Ovary (tissue), 9 donors: Measurements from ENCODE around the gene MOG. TPM values are rescaled to one million over a fixed set of nuclear protein-coding genes. Genes with fewer than 3 reads are reported as not detected.

ENCODE experiments used
- DNase-seq, 5 donors: peaks; one replicate each; pipeline ENCODE4 v3.0.0-alpha.2; 2019 to 2020
- H3K27ac ChIP-seq, 2 donors: fragments of 200-600 bp; one replicate each; pipeline versions ENCODE4 v1.5.1 to v1.8.0; 2019 to 2022
- H3K27me3 ChIP-seq: fragments of 200-600 bp; one replicate; pipeline ENCODE4 v1.8.0; 2022
- H3K36me3 ChIP-seq: fragments of 200-600 bp; sonication (generic); one replicate; pipeline ENCODE4 v1.5.1; 2019
- H3K4me1 ChIP-seq: one replicate; pipeline ENCODE4 v1.8.1; 2013; ENCODE audit warnings: mild to moderate bottlenecking, moderate library complexity; ENCODE audit not compliant: insufficient read depth
- H3K4me3 ChIP-seq: fragments of 200-600 bp; sonication (generic); one replicate; pipeline ENCODE4 v1.5.1; 2017
- H3K9me3 ChIP-seq, 2 donors: fragments of 200-600 bp in 1 of 2; sonication (generic) in 1 of 2; one replicate each; pipeline versions ENCODE4 v1.5.1 to v1.8.1; 2013 to 2019; ENCODE audit warnings: mild to moderate bottlenecking in 1 of 2, moderate library complexity in 1 of 2
- CTCF ChIP-seq, 3 donors: fragments of 450-650 bp in 2 of 3; fragments of 200-600 bp in 1 of 3; IDR thresholded peaks; one replicate each; pipeline versions ENCODE4 v1.5.1 to v1.8.0; 2016 to 2022; ENCODE audit warnings: antibody characterized with exemption in 3 of 3, mild to moderate bottlenecking in 1 of 3
- EP300 ChIP-seq: sonication (generic); formaldehyde crosslinking; IDR thresholded peaks from one replicate; pipeline ENCODE4 v1.6.1; 2017; ENCODE audit warnings: antibody characterized with exemption
- POLR2A ChIP-seq: fragments of 450-650 bp; IDR thresholded peaks from one replicate; pipeline ENCODE4 v1.6.1; 2017; ENCODE audit warnings: antibody characterized with exemption, mild to moderate bottlenecking, moderate library complexity
- whole genome bisulfite sequencing, 3 donors: extraction: QIAGEN DNeasy Blood & Tissue Kit in 1 of 3; methylation state at CpG; one replicate each; pipeline versions ENCODE4 v1.1.5 to v1.1.7; 2013 to 2017; 5-methylcytosine and 5-hydroxymethylcytosine counted together
- intact Hi-C, 4 donors: fragments of 100-400 bp; cut with DNase I; formaldehyde crosslinking; loops; one replicate each; pipeline versions ENCODE4 v1.11.0 to v1.15.1; 2022 to 2023
- polyA plus RNA-seq, 2 donors: library from polyadenylated mRNA; stranded (reverse); fragments of 200-250 nt in 1 of 2; fragments of 350-450 nt in 1 of 2; fragmentation: Illumina TruSeq in 1 of 2; extraction: RNeasy Lipid Tissue Mini Kit (QIAGEN cat#74804) in 1 of 2; gene quantifications; one replicate each; pipeline ENCODE4 v1.2.3, GENCODE V29; 2013 to 2014
- total RNA-seq, 7 donors: library from RNA; depleted of rRNA in 2 of 7; stranded (reverse); fragments of >200 nt in 2 of 7; fragmentation: NEBNext Ultra II Directional in 3 of 7; extraction: Animal tissue kit (Norgen Biotek cat#: 25700) in 3 of 7; gene quantifications; one replicate each; pipeline versions ENCODE4 v1.1.0 to v1.2.4, GENCODE V29; 2016 to 2023
- donor health status: DM: no; HTN: no; CAD: no; lungs with moderate emphysema.
- donor health status: DM: no; HTN: no; CAD: no.
- donor health status: Bipolar disorder and iron deficiency.
- donor health status: DM: yes; HTN: yes; CAD: no.
- donor health status: DM: no; HTN: no; CAD: no.
- donor health status: DM: yes; HTN: yes; CAD: no.

MOG gene
- total and polyA plus RNA-seq, 9 donors, result 0.05 to 0.13 TPM; not detected in 7

GRCh38 chr6:29651413-29652197 is 5.3 kb upstream of the MOG start:
- Histone ChIP-seq H3K27me3 (no peaks in the 10 kb centered on the region), H3K36me3 (no peaks in the 10 kb centered on the region), H3K4me3 (no peak overlapping the region), H3K9me3 (no peaks in the 10 kb centered on the region), H3K4me1 (no peaks in the 10 kb centered on the region), H3K27ac (no peak overlapping the region)
- TF ChIP-seq EP300 (no peak), CTCF (IDR thresholded peaks at IDR 0.05) (peak in 2 of 3 donors; percentile 7 to 24), POLR2A (no peak)
- 70 to 73% (median 70%) methylated on average over 8 of the region's 8 CpGs for WGBS, 3 donors
- intact Hi-C loops, result loop anchor here in 2 of 4 donors (5.0 to 10.0 kb wide), 2 partner anchors 93 to 101 kb away; no protein-coding TSS in a partner anchor
- DNase-seq, result no peak

- Histone ChIP-seq H3K27me3 (no peaks in the 10 kb centered on the region), H3K27ac (no peak overlapping the region), H3K4me3 (no peak overlapping the region), H3K9me3 (no peaks in the 10 kb centered on the region), H3K4me1 (no peaks in the 10 kb centered on the region), H3K36me3 (no peaks in the 10 kb centered on the region)
- WGBS, 3 donors, result 86% methylated on average over 10 of the region's 10 CpGs
- intact Hi-C loops, result loop anchor here in 2 of 4 donors (5.0 to 10.0 kb wide), 2 partner anchors 93 to 100 kb away; no protein-coding TSS in a partner anchor
- DNase-seq, result no peak
- TF ChIP-seq EP300 (no peak), CTCF (IDR thresholded peaks at IDR 0.05) (no peak), POLR2A (no peak)
Observed at GRCh38 chr6:29652198-29652584, 4.7 kb upstream of the MOG start.

GRCh38 chr6:29653452-29654038 is 3.3 kb upstream of the MOG start:
- no peaks in the 10 kb centered on the region for H3K9me3 ChIP-seq
- WGBS, 3 donors, result 6 to 8% (median 7%) methylated on average over 8 of the region's 8 CpGs
- intact Hi-C loops, result loop anchor here in 2 of 4 donors (5.0 to 10.0 kb wide), 2 partner anchors 91 to 99 kb away; no protein-coding TSS in a partner anchor
- H3K27me3 ChIP-seq, result no peaks in the 10 kb centered on the region
- H3K36me3 ChIP-seq, result no peaks in the 10 kb centered on the region
- no peak overlapping the region for H3K4me3 ChIP-seq
- DNase-seq, result peak in 3 of 5 donors; percentile 17 to 41 (median 39)
- no peak overlapping the region for H3K27ac ChIP-seq
- no peaks in the 10 kb centered on the region for H3K4me1 ChIP-seq
- TF ChIP-seq EP300 (no peak), POLR2A (no peak), CTCF (IDR thresholded peaks at IDR 0.05) (peak in 2 of 3 donors; percentile 37 to 64)

GRCh38 chr6:29655658-29656057 is 1.2 kb upstream of the MOG start:
- Histone ChIP-seq H3K4me1 (no peaks in the 10 kb centered on the region), H3K4me3 (no peak overlapping the region), H3K36me3 (no peaks in the 10 kb centered on the region), H3K27me3 (no peaks in the 10 kb centered on the region), H3K9me3 (no peaks in the 10 kb centered on the region), H3K27ac (no peak overlapping the region)
- WGBS, 3 donors, result 36 to 52% (median 40%) methylated on average over 6 of the region's 6 CpGs
- no peak for TF ChIP-seq CTCF (IDR thresholded peaks at IDR 0.05)
- no peak for TF ChIP-seq EP300
- no peak for TF ChIP-seq POLR2A
- no peak for DNase-seq
- intact Hi-C loops, result loop anchor here in 1 of 4 donors (10.0 kb wide), 1 partner anchor 89 kb away; no protein-coding TSS in a partner anchor
